NCI-H1930 (cell line): ENCODE results near the gene CD22.
A peak's percentile ranks its signal among the peaks of the same experiment; 100 is the strongest.

ENCODE experiments used
- DNase-seq, 2 experiments: peaks; one replicate each; lab custom pipeline; 2025; lab: John Stamatoyannopoulos, UW

Gene CD22

DNA sequence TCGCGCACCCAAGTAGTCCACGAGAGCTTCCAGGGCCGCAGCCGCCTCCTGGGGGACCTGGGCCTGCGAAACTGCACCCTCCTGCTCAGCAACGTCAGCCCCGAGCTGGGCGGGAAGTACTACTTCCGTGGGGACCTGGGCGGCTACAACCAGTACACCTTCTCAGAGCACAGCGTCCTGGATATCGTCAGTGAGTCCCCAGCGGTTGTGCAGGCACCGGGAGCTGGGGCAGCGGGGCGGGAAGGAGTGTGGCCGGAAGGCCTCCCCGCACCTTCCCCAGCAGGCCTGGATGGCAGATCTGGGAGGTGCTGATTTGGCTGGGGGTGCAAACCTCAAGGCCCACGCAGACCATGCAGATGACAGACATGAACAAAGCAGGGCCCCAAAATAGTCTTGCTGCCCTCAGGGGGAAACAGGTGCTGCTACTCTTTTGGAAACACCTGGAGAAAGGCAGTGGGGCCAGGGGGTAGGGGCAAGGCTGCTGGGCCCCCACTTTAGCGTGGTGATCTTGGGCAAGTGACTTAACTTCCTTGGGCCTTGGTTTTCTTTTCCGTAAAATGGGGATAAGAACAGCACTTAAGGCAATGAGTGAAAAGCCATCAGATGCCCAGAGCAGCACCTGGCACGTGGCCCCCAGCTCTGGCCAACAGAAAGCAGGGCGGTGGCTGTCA, 33.1 kb upstream of the CD22 start:
- DNase-seq: no peak

DNA sequence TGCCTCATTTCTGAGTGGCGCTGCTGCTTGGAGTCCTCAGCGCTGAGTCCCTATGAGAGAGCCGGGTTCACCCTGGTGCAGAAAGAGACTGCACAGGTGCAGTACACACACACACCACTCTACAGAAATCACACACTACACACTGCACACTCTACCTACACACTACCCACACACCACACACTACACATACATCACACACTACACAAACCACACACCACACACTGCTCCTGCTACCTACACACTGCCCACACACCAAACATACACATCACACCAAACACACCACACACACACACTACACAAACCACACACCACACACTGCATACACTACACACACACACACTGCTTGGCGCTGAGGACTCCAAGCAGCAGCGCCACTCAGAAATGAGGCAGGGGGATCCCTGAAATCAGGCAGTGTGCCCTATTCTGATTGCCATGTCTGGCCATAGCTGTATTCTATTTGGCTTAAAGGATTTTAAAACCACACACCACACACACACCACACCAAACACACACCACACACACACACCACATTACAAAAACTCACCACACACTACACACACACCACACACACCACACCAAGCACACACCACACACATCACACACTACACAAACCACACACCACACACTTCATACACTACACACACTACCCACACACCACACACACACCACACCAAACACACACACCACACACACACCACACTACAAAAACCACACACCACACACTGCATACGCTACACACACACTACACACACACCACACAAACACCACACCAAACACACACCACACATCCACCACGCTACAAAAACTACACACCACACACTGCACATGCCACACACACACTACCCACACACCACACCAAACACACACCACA, 32.1 kb upstream of the CD22 start:
- DNase-seq: no peak

DNA sequence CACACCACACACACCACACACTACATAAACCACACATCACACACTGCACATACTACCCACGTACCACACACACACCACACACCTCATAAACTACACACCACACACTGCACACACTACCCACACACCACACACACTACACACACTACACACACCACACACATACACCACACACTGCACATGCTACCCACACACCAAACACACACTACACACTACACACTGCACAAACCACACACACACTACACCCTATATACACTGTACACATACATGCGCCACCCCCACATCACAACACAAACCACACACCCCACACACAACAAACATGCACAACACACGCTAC, 31.5 kb upstream of the CD22 start:
- no peak for DNase-seq

DNA sequence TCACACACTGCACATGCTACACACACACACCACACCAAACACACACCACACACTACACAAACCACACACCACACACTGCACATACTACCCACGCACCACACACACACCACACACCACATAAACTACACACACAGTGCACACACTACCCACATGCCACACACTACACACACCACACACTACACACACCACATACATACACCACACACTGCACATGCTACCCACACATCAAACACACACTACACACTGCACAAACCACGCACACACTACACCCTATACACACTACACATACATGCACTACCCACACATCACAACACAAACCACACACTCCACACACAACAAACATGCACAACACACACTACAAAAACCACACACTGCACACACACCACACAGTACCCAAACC, 31.1 kb upstream of the CD22 start:
- no peak for DNase-seq

DNA sequence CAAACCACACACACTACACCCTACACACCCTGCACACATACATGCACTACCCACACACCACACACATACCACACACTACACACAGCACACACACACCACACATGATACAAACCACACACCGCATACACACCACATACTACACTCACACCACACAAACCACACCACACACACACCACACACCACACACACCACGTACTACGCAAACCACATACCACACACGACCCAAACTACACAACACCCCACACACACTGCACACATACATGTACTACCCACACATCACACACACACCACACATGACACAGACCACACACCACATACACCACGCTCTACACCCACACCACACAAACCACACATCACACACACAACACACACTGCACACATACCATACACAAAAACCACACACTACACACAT, 30.4 kb upstream of the CD22 start:
- no peak for DNase-seq

DNA sequence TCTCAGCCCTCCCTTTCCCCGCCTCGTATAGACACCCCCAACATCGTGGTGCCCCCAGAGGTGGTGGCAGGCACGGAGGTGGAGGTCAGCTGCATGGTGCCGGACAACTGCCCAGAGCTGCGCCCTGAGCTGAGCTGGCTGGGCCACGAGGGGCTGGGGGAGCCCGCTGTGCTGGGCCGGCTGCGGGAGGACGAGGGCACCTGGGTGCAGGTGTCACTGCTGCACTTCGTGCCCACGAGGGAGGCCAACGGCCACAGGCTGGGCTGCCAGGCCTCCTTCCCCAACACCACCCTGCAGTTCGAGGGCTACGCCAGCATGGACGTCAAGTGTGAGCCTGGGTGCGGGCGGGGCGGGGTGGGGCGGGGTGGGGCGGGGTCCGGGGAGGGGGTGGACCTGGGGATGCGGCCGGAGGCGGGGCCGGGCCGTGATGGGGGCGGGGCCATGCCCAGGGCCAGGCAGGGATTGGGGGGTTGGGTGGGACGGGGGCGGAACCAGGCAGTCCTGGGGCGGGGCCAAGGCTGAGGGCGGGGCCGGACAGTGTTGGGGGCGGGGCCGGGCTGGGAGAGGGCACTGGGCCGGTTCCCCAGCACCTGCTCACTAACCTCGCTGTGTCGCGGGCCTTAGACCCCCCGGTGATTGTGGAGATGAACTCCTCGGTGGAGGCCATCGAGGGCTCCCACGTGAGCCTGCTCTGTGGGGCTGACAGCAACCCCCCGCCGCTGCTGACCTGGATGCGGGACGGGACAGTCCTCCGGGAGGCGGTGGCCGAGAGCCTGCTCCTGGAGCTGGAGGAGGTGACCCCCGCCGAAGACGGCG, 29.3 kb upstream of the CD22 start:
- DNase-seq: peak in 1 of 2 experiments; percentile 9

DNA sequence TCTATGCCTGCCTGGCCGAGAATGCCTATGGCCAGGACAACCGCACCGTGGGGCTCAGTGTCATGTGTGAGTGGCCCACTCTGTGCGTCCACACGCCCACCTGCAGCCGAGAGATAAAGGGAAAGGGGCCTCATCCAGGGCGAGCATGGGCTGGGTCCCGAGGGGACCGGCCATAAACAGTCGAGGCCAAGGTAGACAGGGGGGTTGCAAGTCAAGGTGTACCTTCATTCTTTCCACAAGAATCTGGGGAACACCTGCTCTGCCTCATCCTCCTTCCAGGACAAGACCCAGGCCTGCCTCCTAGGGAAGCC, 28.7 kb upstream of the CD22 start:
- no peak for DNase-seq

DNA sequence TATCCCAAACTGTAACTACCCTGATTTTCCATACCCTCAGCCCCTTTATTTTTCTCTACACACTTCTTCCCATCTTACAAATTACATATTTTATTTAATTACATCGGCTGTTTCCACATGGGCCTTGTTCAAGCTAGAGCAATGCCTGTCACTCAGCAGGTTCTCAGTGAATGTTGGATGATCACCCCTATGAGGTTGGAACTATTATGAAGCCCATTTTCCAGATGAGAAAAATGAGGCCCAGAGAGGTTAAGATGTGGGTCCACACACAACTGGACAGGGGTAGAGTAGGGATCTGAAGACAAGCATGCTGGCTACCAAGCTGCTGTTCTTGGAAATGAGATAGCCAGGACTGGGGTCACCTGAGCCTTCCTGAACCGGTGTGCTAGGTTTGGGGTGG, 27.0 kb upstream of the CD22 start:
- no peak for DNase-seq

DNA sequence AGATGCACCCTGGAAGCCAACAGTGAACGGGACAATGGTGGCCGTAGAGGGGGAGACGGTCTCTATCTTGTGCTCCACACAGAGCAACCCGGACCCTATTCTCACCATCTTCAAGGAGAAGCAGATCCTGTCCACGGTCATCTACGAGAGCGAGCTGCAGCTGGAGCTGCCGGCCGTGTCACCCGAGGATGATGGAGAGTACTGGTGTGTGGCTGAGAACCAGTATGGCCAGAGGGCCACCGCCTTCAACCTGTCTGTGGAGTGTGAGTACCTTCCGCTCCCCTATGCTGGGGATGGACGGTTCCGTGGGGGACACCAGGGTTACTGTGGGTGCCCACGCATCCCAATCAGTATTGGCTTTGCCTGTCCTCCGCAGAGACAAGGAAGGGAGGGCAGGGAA, 26.5 kb upstream of the CD22 start:
- no peak for DNase-seq

DNA sequence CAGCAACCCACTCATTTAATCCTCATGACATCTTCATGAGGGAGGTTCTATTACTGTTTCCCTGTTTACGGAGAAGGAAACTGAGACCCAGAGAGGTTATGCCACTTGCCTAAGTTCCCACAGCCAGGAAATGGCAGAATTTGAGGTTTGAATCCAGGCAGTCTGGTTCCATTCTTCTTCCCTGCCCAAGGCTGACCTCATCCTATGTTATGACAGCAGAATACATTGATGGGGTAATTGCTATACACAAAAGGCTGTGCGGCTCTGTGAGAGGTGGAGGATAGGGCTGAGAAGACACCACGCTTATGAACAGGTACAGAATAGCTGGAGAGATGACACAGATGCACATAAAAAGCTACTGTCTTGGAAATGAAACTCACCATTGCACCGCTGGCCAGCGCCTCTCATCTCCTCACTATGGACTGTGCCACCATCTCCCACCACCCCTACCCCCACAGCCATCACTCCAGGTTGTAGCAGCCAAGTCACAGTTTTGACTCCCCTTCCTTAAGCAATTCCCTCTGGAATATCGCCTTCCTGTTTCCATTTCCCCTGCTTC, 25.6 kb upstream of the CD22 start:
- DNase-seq: no peak

DNA sequence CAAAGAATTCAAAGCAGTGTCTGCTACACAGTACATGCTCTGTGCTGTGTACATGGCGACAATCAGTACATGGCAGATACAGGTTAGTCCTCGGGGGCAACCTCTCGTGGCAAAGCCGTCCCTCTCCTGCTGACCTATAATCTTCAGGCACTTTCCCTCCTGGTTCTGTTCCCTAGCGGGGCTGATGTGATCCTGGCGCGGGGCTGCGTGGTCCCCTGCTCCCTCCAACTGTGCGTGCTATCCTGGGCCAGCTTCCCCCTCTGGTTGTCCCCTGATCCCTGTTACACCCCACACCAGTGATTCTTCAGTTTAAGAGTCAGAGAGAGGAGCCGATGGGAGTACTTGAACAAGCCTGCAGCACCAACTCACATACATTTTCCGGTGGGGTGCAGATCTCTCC, 25.0 kb upstream of the CD22 start:
- no peak for DNase-seq

DNA sequence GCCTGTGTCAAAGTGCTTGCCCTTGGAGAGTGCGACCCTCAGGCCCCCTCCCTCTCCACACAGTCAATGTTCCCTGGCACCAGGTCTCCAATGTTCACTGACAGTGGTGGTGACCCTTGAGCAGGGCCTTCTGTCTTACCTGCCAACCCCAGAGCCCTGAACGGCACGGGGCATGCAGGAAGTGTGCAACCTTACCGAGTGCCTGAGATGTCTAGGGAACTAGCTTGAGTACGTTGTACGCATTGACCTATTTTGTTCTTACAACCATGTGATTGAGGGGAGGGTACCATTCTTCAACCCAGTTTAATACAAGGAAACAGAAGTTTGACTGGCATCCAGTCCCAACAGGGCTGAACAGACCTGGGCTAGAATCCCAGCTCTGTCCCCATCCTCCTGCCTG, 23.8 kb upstream of the CD22 start:
- no peak for DNase-seq

DNA sequence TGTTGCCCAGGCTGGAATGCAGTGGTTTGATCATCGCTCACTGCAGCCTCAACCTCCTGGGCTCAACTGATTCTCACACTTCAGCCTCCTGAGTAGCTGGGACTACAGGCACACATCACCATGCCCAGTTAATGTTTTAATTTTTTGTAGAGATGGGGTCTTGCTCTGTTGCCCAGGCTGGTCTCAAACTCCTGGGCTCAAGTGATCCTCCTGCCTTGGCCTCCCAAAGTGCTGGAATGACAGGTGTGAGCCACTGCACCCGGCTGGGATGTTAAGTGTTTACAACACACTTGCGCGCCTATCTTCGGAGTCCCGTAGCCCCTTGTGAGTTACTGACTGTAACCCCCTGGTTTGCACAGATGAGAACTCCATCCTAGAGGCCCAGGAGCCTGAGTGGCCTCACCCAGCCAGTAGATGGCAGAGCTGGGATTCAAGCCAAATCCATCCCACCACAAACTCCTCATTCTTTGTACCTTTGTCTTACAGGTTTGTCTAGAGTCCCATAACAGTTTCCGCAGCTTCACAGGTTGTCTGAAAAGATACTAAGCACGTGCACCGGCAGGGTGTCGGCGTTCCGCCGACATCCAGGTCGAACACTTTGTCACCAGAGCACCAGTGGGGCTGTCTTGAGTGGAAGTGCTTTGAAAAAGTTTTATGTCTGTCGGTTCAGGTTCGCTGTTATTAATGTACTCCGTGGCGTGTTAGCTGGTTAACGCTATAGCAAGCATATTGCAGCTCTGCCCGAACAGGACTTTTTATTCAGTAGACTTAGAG, 22.3 kb upstream of the CD22 start:
- no peak for DNase-seq

DNA sequence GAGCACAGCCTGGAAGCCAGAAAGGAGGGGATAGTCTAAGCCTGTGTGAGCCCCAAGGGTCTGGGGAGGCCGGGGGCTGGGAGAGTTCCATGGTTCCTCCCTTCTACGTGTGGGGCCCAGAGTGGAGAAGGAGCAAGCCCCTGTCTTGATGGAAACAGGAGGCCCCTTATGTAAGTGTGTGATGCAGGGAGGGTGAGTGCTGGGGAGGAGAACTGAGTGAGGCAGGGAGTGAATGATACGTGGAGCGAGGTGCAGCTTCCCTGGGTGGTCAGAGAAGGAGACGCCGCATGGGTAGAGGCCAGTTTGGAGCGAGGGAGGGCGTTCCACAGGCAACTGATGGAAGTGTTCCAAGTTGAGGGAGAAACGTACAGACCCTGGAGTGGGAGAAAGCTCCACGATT, 21.1 kb upstream of the CD22 start:
- no peak for DNase-seq

DNA sequence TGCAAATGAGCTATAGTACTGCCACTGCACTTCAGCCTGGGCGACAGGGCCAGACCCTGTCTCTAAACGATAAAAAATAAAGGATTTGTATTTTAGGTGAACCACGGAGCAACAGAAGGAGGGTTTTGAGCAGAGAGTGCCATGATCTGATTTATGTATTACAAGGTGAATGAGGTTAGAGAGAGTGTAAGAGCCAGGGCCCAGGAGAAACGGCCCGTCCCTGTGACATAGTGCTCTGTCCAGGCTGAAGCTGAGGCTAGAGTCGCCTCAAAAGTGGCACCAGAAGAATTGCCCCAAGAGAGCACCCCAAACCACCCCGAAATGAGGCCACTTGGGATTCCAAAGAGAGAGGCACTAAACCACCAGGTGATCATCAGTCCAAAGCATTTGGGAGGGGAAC, 20.1 kb upstream of the CD22 start:
- no peak for DNase-seq

DNA sequence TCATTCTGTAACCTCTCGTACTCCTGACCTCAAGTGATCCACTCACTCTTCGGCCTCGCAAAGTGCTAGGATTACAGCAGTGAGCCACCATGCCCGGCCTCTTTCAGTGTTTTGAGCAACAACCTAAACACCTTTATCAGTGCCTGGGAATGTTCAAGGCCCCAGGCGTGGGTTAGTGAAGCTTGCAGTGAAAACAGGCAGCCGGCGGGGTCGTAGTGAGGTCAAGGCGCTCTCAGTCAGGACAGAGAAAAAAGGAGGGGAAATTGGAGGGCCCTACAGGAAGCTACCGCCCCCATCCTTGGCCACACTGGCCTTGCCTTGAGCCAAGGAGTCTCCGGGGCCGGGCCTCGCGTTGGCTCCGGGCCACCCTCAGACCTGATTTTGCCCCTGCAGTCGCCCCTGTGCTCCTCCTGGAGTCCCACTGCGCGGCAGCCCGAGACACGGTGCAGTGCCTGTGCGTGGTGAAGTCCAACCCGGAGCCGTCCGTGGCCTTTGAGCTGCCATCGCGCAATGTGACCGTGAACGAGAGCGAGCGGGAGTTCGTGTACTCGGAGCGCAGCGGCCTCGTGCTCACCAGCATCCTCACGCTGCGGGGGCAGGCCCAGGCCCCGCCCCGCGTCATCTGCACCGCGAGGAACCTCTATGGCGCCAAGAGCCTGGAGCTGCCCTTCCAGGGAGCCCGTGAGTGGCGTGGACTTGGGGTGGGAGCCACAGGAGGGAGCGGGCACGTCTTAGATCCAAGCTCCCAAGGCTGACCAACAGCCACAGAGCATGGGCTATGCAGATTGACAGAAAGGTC, 19.3 kb upstream of the CD22 start:
- DNase-seq: no peak

DNA sequence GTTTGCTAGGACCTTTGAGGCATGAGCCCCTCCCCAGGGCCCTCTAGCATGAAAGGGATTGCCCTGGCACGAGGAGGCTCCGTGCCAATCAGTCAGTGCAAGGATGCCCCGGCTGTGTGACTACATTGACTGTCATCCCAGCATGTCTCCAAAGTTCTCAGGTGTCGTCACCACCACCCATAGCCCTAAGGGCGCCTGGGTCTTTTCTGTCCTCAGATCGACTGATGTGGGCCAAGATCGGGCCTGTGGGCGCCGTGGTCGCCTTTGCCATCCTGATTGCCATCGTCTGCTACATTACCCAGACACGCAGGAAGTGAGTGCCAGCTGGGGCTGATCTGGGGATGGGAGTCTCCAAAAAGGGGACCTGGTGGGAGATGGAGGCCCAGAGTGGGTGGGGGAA, 18.7 kb upstream of the CD22 start:
- no peak for DNase-seq

DNA sequence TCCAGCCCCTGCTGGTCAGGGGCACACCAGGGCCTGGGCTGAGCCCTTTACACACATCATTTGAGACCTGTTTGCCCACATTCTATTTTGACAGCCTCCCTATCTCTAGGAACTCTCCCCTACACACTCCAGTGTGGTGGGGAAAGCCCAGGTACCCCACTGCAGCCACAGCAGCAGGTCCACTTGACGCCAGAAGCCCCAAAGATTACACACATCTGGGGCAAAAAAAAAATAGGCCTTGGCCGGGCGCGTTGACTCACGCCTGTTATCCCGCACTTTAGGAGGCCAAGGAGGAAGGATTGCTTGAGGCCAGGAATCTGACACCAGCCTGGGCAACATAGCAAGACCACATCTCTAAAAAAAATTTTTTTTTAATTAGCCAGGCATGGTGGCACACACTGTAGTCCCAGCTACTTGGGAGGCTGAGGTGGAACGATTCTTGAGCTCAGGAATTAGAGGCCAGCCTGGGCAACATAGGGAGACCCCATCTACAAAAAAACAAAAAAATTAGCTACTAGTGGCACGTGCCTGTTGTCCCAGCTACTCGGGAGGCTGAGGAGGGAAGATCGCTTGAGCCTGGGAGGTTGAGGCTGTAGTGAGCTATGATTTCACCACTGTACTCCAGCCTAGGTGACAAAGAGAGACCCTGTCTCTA, 18.0 kb upstream of the CD22 start:
- DNase-seq: no peak

DNA sequence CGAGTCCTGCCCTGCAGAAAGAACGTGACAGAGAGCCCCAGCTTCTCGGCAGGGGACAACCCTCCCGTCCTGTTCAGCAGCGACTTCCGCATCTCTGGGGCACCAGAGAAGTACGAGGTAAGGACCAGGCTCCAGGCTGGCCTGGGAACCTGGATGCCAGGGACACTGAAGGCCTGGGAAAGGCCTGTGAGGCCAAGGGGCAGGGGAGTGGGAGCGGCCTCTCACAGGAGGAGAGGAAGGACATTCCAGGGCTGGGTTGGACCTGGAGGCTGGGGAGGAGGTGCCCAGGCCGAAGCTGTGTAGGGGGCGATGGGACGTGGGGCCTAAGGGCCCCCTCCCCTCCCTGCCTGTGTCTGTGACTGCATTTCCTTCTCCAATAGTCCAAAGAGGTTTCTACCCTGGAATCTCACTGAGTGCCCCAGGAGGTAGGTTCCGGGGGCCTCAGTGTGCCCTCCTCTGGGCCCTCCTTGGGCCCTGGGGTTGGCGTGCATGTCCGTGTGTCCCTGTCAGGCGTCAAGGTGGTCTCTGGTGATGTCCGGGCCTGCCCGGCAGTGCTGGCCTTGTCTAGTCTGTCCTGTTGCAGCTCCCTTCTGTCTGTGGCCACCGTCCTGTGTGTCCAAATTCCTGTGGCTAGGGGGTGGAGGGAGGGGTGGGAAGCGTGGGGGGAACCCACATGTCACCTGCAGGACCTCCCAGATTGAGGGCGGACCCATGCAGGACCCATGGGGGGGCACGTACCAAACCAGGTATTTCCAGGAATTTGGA, 16.9 kb upstream of the CD22 start:
- DNase-seq: no peak

DNA sequence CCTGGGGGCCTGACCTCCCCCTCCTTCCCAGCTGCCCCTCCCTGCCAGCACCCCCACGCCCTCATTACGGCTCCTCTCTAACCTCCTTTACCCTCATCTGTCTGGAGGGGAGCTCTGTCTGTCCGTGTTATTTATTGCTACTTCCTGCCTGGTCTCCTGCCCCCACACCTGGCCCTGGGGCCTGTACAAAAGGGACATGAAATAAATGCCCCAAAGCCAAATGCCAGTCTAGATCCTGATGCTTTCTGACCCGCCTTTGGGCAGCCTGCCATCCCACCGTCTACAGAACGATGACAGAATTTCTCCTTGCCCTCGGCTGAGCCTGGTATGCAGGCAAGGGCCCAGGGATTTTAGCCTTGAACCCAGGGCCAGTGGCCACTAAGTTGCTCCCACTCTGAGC, 15.4 kb upstream of the CD22 start:
- DNase-seq: no peak
